ENCODE results near the gene NRN1L.

DNA sequence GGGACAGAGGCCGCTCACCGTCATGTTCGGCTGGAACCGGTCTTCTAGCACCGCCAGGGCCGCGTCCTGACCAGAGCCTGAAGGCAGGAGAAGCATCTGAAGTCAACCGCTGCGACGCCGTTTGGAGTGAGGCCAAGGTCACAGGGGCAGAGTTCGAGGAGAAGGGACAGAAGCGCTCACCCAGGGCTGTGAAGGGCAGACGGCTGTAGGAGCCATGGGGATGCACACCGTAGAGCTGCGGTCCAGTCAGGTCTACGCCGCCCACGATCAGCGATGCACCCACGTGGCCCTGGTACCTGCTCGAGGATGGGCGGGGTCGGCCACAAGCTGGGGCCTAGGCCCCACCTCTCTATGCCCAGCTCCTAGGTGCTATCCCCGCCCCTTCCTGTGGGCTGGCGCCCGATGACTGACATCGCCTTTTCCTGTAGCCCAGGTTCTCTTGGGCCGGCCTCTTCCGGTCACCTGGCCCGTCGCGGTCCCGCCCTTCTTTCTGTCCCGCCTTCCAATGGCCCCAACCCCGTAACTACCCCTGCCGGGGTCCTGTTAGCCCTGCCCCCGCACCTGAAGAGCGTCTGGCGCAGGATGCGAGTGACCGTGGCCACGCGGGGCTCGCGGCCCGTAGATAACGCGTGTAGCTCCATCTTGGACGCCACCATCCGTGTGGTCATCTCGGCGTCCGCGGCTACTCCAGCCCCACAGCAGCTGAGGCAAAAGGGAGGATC, 50.9 kb downstream of the NRN1L start:
- TF ChIP-seq, protein P1, sequence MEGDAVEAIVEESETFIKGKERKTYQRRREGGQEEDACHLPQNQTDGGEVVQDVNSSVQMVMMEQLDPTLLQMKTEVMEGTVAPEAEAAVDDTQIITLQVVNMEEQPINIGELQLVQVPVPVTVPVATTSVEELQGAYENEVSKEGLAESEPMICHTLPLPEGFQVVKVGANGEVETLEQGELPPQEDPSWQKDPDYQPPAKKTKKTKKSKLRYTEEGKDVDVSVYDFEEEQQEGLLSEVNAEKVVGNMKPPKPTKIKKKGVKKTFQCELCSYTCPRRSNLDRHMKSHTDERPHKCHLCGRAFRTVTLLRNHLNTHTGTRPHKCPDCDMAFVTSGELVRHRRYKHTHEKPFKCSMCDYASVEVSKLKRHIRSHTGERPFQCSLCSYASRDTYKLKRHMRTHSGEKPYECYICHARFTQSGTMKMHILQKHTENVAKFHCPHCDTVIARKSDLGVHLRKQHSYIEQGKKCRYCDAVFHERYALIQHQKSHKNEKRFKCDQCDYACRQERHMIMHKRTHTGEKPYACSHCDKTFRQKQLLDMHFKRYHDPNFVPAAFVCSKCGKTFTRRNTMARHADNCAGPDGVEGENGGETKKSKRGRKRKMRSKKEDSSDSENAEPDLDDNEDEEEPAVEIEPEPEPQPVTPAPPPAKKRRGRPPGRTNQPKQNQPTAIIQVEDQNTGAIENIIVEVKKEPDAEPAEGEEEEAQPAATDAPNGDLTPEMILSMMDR (IDR thresholded peaks at IDR 0.05), result no peak
- TF ChIP-seq POLR2A (IDR thresholded peaks at IDR 0.05), result peak; percentile 50 to 62

Data from gastroesophageal sphincter (tissue), 3 donors.